Colonic mucosa (tissue), 4 donors: ENCODE measurements around the gene TMEM14A. TPM values are rescaled to one million over a fixed set of nuclear protein-coding genes. Genes with fewer than 3 reads are reported as not detected.

Source experiments
- DNase-seq: peaks from one replicate; pipeline ENCODE4 v3.0.0-alpha.2; 2020
- H3K27ac ChIP-seq: fragments of 200-600 bp; one replicate; pipeline ENCODE4 v1.8.0; 2021
- H3K27me3 ChIP-seq: fragments of 200-600 bp; one replicate; pipeline ENCODE4 v1.8.0; 2021
- H3K36me3 ChIP-seq: fragments of 200-600 bp; one replicate; pipeline ENCODE4 v1.8.0; 2021
- H3K4me1 ChIP-seq: fragments of 200-600 bp; one replicate; pipeline ENCODE4 v1.8.0; 2021; ENCODE audit warnings: mild to moderate bottlenecking
- H3K4me3 ChIP-seq: fragments of 200-600 bp; one replicate; pipeline ENCODE4 v1.8.0; 2021
- H3K9ac ChIP-seq, 2 donors: one replicate each; pipeline ENCODE4 v1.7.0; 2013; ENCODE audit warnings: control low read depth in 2 of 2, low read depth in 2 of 2, low read length in 2 of 2
- H3K9me3 ChIP-seq: fragments of 200-600 bp; one replicate; pipeline ENCODE4 v1.8.0; 2021
- CTCF ChIP-seq: fragments of 200-600 bp; IDR thresholded peaks from one replicate; pipeline ENCODE4 v1.8.0; 2022; ENCODE audit warnings: antibody characterized with exemption, mild to moderate bottlenecking
- intact Hi-C: fragments of 100-400 bp; cut with DNase I; formaldehyde crosslinking; loops from one replicate; pipeline ENCODE4 v1.14.1; 2022
- total RNA-seq, 2 donors: library from RNA; stranded (reverse); fragmentation: NEBNext Ultra II Directional in 1 of 2; extraction: Animal tissue kit (Norgen Biotek cat#: 25700) in 1 of 2; gene quantifications; one replicate each; pipeline ENCODE4 v1.2.1, GENCODE V29; 2021
- donor health status: healthy.
- donor health status: DM: no; HTN: no; CAD: no.
- donor health status: DM: no; HTN: no; CAD: no.

The TMEM14A gene
- total RNA-seq, 2 donors from 2014 or later, result 22.0 to 24.1 TPM

- no peak overlapping the region for H3K27ac ChIP-seq
Observed at GRCh38 chr6:52647199-52647598, 23.7 kb upstream of the TMEM14A start.

GRCh38 chr6:52649536-52650160, 21.3 kb upstream of the TMEM14A start:
- H3K4me3 ChIP-seq, result no peak overlapping the region
- H3K27ac ChIP-seq, result no peak overlapping the region
- no peaks in the 10 kb centered on the region for H3K4me1 ChIP-seq
- TF ChIP-seq CTCF, result no peak
- no peak overlapping the region for H3K9ac ChIP-seq
- H3K27me3 ChIP-seq, result no peaks in the 10 kb centered on the region
- intact Hi-C loops, result loop anchor here (10.0 kb wide), 1 partner anchor 55 kb away; no protein-coding TSS in a partner anchor
- no peak for DNase-seq
- no peaks in the 10 kb centered on the region for H3K9me3 ChIP-seq
- no peaks in the 10 kb centered on the region for H3K36me3 ChIP-seq

More at GRCh38 chr6:52647199-52647598, 23.7 kb upstream of the TMEM14A start:
- intact Hi-C loops, result no loop called here
- Histone ChIP-seq H3K27me3 (no peaks in the 10 kb centered on the region), H3K4me3 (no peak overlapping the region), H3K36me3 (no peaks in the 10 kb centered on the region), H3K4me1 (no peaks in the 10 kb centered on the region), H3K9me3 (no peaks in the 10 kb centered on the region), H3K9ac (no peak overlapping the region)
- no peak for TF ChIP-seq CTCF
- DNase-seq, result no peak

- H3K4me3 ChIP-seq, result no peak overlapping the region
Observed at GRCh38 chr6:52650941-52651340, 20.0 kb upstream of the TMEM14A start.

GRCh38 chr6:52653151-52653550, 17.8 kb upstream of the TMEM14A start:
- Histone ChIP-seq H3K9ac (no peak overlapping the region), H3K27ac (no peak overlapping the region), H3K9me3 (no peaks in the 10 kb centered on the region), H3K36me3 (no peaks in the 10 kb centered on the region), H3K4me1 (no peaks in the 10 kb centered on the region), H3K4me3 (no peak overlapping the region), H3K27me3 (no peaks in the 10 kb centered on the region)
- no peak for TF ChIP-seq CTCF
- intact Hi-C loops, result loop anchor here (10.0 kb wide), 1 partner anchor 58 kb away; no protein-coding TSS in a partner anchor
- no peak for DNase-seq

More at GRCh38 chr6:52650941-52651340, 20.0 kb upstream of the TMEM14A start:
- DNase-seq, result no peak
- Histone ChIP-seq H3K27me3 (no peaks in the 10 kb centered on the region), H3K4me1 (no peaks in the 10 kb centered on the region), H3K9me3 (no peaks in the 10 kb centered on the region), H3K9ac (no peak overlapping the region), H3K36me3 (no peaks in the 10 kb centered on the region), H3K27ac (no peak overlapping the region)
- TF ChIP-seq CTCF, result no peak
- intact Hi-C loops, result loop anchor here (10.0 kb wide), 1 partner anchor 56 kb away; no protein-coding TSS in a partner anchor

- intact Hi-C loops, result loop anchor here (10.0 kb wide), 1 partner anchor 59 kb away; no protein-coding TSS in a partner anchor
- H3K9me3 ChIP-seq, result no peaks in the 10 kb centered on the region
Observed at GRCh38 chr6:52654007-52654406, 16.9 kb upstream of the TMEM14A start.

More at GRCh38 chr6:52654007-52654406, 16.9 kb upstream of the TMEM14A start:
- Histone ChIP-seq H3K27me3 (no peaks in the 10 kb centered on the region), H3K36me3 (no peaks in the 10 kb centered on the region), H3K4me1 (no peaks in the 10 kb centered on the region), H3K27ac (no peak overlapping the region), H3K9ac (no peak overlapping the region), H3K4me3 (no peak overlapping the region)
- no peak for DNase-seq
- no peak for TF ChIP-seq CTCF
